Neural cell (in vitro differentiated cells): ENCODE measurements around the gene SPEG. TPM values are rescaled to one million over a fixed set of nuclear protein-coding genes. Genes with fewer than 3 reads are reported as not detected.

ENCODE experiments used
- H2AFZ ChIP-seq: fragments of 200-600, 300-800 bp; sonication (generic), shearing (Covaris generic); 2 replicates; pipeline ENCODE4 v1.6.0; 2014; ENCODE audit warnings: low read depth, mild to moderate bottlenecking, antibody characterized with exemption, low read length, moderate library complexity
- H3F3A ChIP-seq: fragments of 200-600 bp; shearing (Covaris generic); 2 replicates; pipeline ENCODE4 v1.6.1; 2016; ENCODE audit warnings: mild to moderate bottlenecking, moderate library complexity, mixed read lengths, antibody characterized with exemption, low read length; ENCODE audit not compliant: insufficient read depth, poor library complexity, severe bottlenecking
- H3K27ac ChIP-seq: fragments of 200-600, 300-800 bp; sonication (generic), shearing (Covaris generic); 2 replicates; pipeline ENCODE4 v1.5.1; 2014; ENCODE audit warnings: mild to moderate bottlenecking, low read length, moderate library complexity
- H3K27me3 ChIP-seq: fragments of 300-800, 200-600 bp; sonication (generic), shearing (Covaris generic); 2 replicates; pipeline ENCODE4 v1.6.0; 2014; ENCODE audit warnings: mild to moderate bottlenecking, low read depth, low read length, moderate library complexity; ENCODE audit not compliant: insufficient read depth
- H3K36me3 ChIP-seq: fragments of 300-800, 200-600 bp; sonication (generic), shearing (Covaris generic); 2 replicates; pipeline ENCODE4 v1.5.1; 2014; ENCODE audit warnings: mild to moderate bottlenecking, antibody characterized with exemption, low read length, moderate library complexity; ENCODE audit not compliant: insufficient read depth
- H3K4me2 ChIP-seq: fragments of 300-800, 200-600 bp; sonication (generic), shearing (Covaris generic); 2 replicates; pipeline ENCODE4 v1.6.0; 2014; ENCODE audit warnings: mild to moderate bottlenecking, low read length
- H3K4me3 ChIP-seq: fragments of 300-800, 200-600 bp; sonication (generic), shearing (Covaris generic); 2 replicates; pipeline ENCODE4 v1.5.1; 2014; ENCODE audit warnings: mild to moderate bottlenecking, low read length, moderate library complexity
- H3K79me2 ChIP-seq: fragments of 200-600 bp; shearing (Covaris generic); replicated peaks from 2 replicates; pipeline ENCODE4 v1.6.0; 2014; ENCODE audit warnings: mild to moderate bottlenecking, low read length, moderate library complexity; ENCODE audit not compliant: insufficient read depth
- H3K9ac ChIP-seq: fragments of 300-800, 200-600 bp; sonication (generic), shearing (Covaris generic); 2 replicates; pipeline ENCODE4 v1.6.1; 2016; ENCODE audit warnings: mild to moderate bottlenecking, low read length, mixed read lengths
- H3K9me2 ChIP-seq: fragments of 200-600 bp; shearing (Covaris generic); 2 replicates; pipeline ENCODE4 v1.6.1; 2016; ENCODE audit warnings: mild to moderate bottlenecking, low read length, mixed read lengths; ENCODE audit not compliant: insufficient read depth
- H3K9me3 ChIP-seq: fragments of 200-600, 300-800 bp; sonication (generic), shearing (Covaris generic); 2 replicates; pipeline ENCODE4 v1.6.1; 2016; ENCODE audit warnings: mild to moderate bottlenecking, mixed run types, low read length, moderate library complexity, mixed read lengths
- H4K20me1 ChIP-seq: fragments of 200-600 bp; shearing (Covaris generic); 2 replicates; pipeline ENCODE4 v1.6.1; 2016; ENCODE audit warnings: mild to moderate bottlenecking, mixed run types; ENCODE audit not compliant: insufficient read depth
- EP300 ChIP-seq: fragments of 450-650 bp; conservative IDR thresholded peaks from 2 replicates; pipeline ENCODE4 v1.6.1; 2014; ENCODE audit warnings: antibody characterized with exemption, mild to moderate bottlenecking, moderate library complexity; ENCODE audit not compliant: poor library complexity, severe bottlenecking
- EZH2 ChIP-seq: fragments of 200-600, 300-800 bp; shearing (Covaris generic), sonication (generic); IDR thresholded peaks from 2 replicates; pipeline ENCODE4 v1.6.1; 2014; ENCODE audit warnings: antibody characterized with exemption, low read length, borderline replicate concordance, mild to moderate bottlenecking; ENCODE audit not compliant: insufficient read depth, poor library complexity, severe bottlenecking
- MXI1 ChIP-seq: fragments of 450-650 bp; conservative IDR thresholded peaks from 2 replicates; pipeline ENCODE4 v1.6.1; 2014; ENCODE audit warnings: antibody characterized with exemption, mild to moderate bottlenecking; ENCODE audit not compliant: poor library complexity, severe bottlenecking
- POLR2AphosphoS5 ChIP-seq: IDR thresholded peaks from 2 replicates; pipeline ENCODE4 v1.6.1; 2012
- RAD21 ChIP-seq: fragments of 450-650 bp; conservative IDR thresholded peaks from 2 replicates; pipeline ENCODE4 v1.6.1; 2014; ENCODE audit warnings: antibody characterized with exemption, mild to moderate bottlenecking, moderate library complexity
- REST ChIP-seq: IDR thresholded peaks from 2 replicates; pipeline ENCODE4 v1.6.1; 2012; ENCODE audit warnings: borderline replicate concordance
- SMC3 ChIP-seq: fragments of 450-650 bp; conservative IDR thresholded peaks from 2 replicates; pipeline ENCODE4 v1.6.1; 2014; ENCODE audit warnings: antibody characterized with exemption, mild to moderate bottlenecking, moderate library complexity; ENCODE audit not compliant: poor library complexity
- TAF1 ChIP-seq: IDR thresholded peaks from 2 replicates; pipeline ENCODE4 v1.6.1; 2012; ENCODE audit warnings: low read depth
- polyA plus RNA-seq: library from polyadenylated mRNA; depleted of rRNA; stranded (reverse); fragments of >200 nt; gene quantifications from 2 replicates; pipeline ENCODE4 v1.2.3, GENCODE V29; 2014
- TF ChIP-seq, protein P1 (sequence below): fragments of 450-650 bp; IDR thresholded peaks from 2 replicates; pipeline ENCODE4 v1.5.1; 2014; ENCODE audit warnings: antibody characterized with exemption, mild to moderate bottlenecking, moderate library complexity; ENCODE audit not compliant: poor library complexity, severe bottlenecking

Gene SPEG
- polyA plus RNA-seq, 1 donor from 2014 or later = 58.3 TPM

- TF ChIP-seq, protein P1, sequence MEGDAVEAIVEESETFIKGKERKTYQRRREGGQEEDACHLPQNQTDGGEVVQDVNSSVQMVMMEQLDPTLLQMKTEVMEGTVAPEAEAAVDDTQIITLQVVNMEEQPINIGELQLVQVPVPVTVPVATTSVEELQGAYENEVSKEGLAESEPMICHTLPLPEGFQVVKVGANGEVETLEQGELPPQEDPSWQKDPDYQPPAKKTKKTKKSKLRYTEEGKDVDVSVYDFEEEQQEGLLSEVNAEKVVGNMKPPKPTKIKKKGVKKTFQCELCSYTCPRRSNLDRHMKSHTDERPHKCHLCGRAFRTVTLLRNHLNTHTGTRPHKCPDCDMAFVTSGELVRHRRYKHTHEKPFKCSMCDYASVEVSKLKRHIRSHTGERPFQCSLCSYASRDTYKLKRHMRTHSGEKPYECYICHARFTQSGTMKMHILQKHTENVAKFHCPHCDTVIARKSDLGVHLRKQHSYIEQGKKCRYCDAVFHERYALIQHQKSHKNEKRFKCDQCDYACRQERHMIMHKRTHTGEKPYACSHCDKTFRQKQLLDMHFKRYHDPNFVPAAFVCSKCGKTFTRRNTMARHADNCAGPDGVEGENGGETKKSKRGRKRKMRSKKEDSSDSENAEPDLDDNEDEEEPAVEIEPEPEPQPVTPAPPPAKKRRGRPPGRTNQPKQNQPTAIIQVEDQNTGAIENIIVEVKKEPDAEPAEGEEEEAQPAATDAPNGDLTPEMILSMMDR = peak; percentile 57
- no peak for TF ChIP-seq POLR2AphosphoS5
- TF ChIP-seq SMC3 = peak; percentile 44
- Histone ChIP-seq H3K36me3 (no peaks in the 10 kb centered on the region), H3F3A (no peaks in the 10 kb centered on the region), H3K27ac (no peak overlapping the region), H3K9me2 (no peaks in the 10 kb centered on the region), H3K9me3 (no peaks in the 10 kb centered on the region), H3K4me2 (no peak overlapping the region), H3K4me3 (no peak overlapping the region), H3K27me3 (no peaks in the 10 kb centered on the region), H3K9ac (no peak overlapping the region), H4K20me1 (no peaks in the 10 kb centered on the region), H2AFZ (no peak overlapping the region), H3K79me2 (no peaks in the 10 kb centered on the region)
Observed at GRCh38 chr2:219459460-219460311, 25.0 kb downstream of the SPEG start.

GRCh38 chr2:219460424-219460926 lies 25.8 kb downstream of the SPEG start:
- no peak overlapping the region for H3K27ac ChIP-seq
- no peaks in the 10 kb centered on the region for H3K27me3 ChIP-seq
- TF ChIP-seq SMC3 (no peak), EP300 (no peak), TAF1 (no peak), POLR2AphosphoS5 (no peak), MXI1 (no peak), RAD21 (no peak), REST (no peak), EZH2 (no peak)
- TF ChIP-seq, protein P1 = no peak
- H3K9me3 ChIP-seq = no peaks in the 10 kb centered on the region
- no peak overlapping the region for H2AFZ ChIP-seq
- no peaks in the 10 kb centered on the region for H3K9me2 ChIP-seq
- H3K79me2 ChIP-seq = no peaks in the 10 kb centered on the region
- peak overlapping the region; percentile 12 for H3K9ac ChIP-seq
- no peaks in the 10 kb centered on the region for H3F3A ChIP-seq
- no peak overlapping the region for H3K4me2 ChIP-seq
- H3K36me3 ChIP-seq = no peaks in the 10 kb centered on the region
- H4K20me1 ChIP-seq = no peaks in the 10 kb centered on the region
- no peak overlapping the region for H3K4me3 ChIP-seq
